GM12875 (cell line): Measurements from ENCODE around the gene TYR.
"Not testable (repeated sequence)": the region's sequence is repeated elsewhere in the genome, so short reads cannot be mapped to it uniquely, and the experiment has no call there.

Experiments used
- H3K4me3 ChIP-seq: one replicate; pipeline ENCODE4 v1.5.1; 2011; ENCODE audit warnings: low read depth, low read length, control low read depth
- CTCF ChIP-seq: IDR thresholded peaks from 2 replicates; pipeline ENCODE4 v1.5.1; 2011; ENCODE audit warnings: low read depth, mild to moderate bottlenecking, control low read depth, inconsistent platforms, low read length, moderate library complexity, borderline replicate concordance; ENCODE audit not compliant: insufficient read depth

The TYR gene

DNA sequence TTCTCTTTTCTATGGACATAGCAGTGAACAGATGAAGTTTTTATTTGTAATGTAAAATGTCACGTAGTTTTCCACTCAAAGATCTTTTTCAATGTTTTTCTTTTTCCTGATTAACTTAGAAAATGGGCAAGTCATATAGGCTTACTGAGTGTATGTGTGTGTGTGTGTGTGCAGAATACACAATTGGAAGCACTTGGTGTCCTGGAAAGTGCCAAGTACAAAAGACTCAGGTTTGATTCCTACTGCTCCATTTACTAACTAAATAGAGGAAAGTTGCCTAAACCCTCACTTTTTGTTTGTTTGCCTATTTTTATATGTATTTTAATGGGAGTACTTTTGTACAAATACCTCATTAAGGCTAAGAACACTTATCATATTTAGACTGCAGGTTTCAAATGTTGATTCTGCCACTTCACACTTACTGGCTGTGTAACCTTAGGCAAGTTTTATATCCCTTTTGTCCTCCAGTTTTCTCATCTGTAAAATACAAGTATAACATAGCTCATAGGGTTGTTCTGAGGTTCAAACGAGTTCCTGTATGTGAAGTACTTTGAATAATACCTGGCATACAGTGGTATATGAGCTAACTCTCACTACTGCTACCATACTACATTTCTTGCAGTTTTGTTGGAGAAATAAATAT, 90.1 kb downstream of the TYR start:
- TF ChIP-seq CTCF, result no peak
- no peak overlapping the region for H3K4me3 ChIP-seq

GRCh38 chr11:89272540-89273088, 94.9 kb downstream of the TYR start:
- H3K4me3 ChIP-seq, result not testable (repeated sequence)

DNA sequence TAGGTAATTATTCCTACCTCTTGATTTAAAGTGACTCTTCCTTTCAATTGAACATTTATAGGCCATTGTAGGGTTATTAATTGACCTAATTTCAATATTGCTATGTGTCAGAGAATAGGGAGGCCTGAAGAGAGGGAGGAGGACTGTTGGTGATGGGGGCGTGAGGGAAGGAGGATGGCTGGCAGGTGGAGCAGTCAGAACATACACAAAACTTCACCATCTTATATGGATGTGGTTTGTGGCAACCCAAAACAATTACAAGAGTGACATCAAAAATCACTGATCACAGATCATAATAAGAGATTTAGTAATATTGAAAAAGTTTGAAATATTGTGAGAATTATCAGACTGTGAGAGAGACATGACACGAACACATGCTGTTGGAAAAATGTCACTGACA, 95.5 kb downstream of the TYR start:
- not testable (repeated sequence) for H3K4me3 ChIP-seq

GRCh38 chr11:89275966-89276365, 98.3 kb downstream of the TYR start:
- no peak overlapping the region for H3K4me3 ChIP-seq
- TF ChIP-seq CTCF, result no peak

- TF ChIP-seq CTCF, result no peak
- H3K4me3 ChIP-seq, result no peak overlapping the region
Measured at GRCh38 chr11:89279176-89279575, 101.5 kb downstream of the TYR start.

DNA sequence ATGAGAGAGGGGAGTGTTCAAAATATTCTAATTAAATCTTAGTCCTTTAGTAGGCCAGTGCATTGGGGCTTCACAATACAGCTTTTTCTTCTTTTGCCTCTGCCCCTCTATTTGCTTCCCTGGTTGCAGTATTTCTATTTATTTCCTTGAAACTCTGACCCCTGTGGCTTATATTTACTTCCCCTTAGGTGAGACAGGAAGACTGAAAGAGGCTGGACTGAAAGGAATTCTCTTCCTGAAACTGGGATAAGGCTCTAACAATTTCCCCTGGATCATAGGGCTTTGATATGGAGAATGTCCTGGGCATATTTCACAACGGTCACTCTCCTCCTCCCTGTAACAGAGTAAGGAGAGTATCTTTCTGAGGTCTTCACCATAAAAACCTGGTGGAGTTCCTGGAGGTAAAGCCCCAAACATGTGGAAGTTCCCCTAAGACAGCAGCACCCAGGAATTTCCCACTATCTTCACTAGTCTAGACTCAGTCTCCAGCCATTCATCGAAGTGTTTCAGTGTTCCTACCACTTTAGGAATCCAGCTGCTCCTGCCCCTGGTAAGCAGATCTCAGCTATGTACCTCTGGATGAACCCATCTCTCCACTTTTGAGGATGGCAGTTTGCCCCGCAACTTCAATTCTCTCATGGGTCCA, 103.5 kb downstream of the TYR start:
- not testable (repeated sequence) for H3K4me3 ChIP-seq

- not testable (repeated sequence) for H3K4me3 ChIP-seq
Measured at GRCh38 chr11:89286601-89287000, 108.9 kb downstream of the TYR start.

- not testable (repeated sequence) for H3K4me3 ChIP-seq
Measured at GRCh38 chr11:89288004-89288403, 110.3 kb downstream of the TYR start.

DNA sequence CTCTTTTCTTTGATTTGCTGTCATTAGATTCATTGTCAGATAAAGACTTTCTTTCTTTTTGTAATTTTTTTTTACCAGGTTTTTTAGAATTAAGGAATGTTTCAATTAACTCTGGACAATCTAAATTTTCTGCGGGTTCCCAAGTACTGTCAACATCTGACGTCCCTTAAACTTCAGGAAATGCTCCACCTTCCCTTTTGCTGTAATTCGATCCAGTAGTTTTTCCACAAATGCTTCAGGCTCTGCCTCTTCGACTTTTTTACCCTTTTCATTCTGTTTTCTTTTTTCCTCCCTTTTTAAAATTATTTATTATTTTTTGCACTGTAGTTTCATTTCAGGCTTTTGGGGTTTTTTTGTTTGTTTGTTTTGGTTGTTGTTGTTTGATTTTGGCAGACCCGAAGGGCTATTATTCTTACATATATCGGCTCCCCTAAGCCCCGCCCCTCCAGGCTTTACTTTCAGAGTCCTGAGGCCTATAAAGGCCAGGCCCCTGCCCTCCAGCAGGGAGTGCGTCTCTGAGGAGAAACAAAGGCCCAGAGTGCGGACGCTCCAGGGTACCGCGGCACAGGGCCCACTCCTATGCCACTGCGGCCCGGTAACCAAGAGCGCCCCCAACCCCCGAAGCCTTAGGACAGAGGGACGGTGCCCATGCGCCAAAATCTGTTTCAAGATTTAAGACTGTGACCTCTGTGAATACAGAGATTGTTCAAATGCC, 116.4 kb downstream of the TYR start:
- TF ChIP-seq CTCF, result no peak
- H3K4me3 ChIP-seq, result no peak overlapping the region

GRCh38 chr11:89295023-89295422, 117.3 kb downstream of the TYR start:
- not testable (repeated sequence) for H3K4me3 ChIP-seq

DNA sequence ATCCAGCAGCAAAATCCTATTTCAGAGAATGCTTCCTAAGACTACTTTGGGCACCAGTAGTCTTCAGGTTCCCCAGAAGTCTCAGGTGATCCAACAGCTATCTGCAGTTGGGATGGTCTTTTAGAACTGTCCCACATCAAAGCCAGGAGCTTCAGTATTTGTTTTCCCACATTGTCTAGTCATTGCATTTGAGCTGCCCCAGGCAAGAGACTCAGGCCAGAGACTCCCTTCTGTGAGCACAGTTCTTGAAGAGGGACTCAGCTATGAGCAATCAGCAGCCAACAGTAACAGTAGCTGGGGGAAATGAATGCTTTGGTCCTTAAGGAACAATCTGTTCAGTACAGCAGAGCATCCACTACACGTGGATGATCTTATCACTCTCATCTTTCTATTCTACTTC, 125.4 kb downstream of the TYR start:
- H3K4me3 ChIP-seq, result not testable (repeated sequence)

DNA sequence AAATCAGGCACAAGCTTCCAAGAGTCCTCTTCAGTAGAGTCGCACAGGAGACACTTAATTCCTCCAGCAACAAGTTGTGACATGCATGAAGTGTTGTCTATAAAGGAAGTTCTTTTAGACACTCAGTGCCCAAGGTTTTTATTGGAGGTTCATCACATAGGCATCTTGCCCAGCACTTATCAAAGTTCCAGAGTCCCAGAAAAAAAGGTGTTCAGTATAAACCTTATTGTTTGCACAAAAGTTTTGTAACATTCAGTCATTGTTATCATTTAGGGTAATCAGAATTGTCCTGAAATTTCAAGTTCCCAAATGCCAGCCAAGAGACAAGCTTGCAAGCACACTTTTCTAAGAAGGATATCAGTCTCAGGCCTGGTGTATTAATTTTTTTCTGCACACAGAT, 130.6 kb downstream of the TYR start:
- H3K4me3 ChIP-seq, result not testable (repeated sequence)

DNA sequence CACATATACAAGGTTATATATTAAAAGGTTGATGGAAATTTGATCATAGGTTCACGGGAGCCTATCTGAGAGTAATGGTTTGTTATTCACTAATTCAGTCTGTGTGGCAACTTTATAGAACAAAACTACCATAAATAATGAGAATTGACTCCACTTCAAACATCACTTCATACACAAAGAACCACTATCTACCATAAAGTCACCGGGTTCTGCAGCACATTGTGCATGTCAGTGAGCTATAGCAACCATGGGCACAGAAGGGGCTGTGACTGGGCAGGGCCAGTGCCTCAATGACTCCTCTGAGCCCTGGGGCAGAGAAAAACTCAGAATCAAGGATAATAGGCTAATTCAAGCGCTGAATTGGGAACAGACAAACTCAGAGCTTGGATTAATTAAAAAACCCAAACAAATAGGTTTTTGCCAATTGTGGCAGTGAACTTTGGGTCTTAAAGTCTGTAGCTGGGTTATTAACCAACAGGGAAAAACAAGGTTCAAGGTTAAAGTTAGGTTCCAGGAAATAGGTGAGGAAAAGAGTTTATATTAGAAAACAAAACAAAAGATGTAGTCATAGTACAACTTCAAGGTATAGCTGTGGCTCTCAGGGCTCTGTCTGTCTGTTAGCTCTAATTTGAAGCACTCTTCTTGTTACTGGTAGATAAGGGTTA, 131.8 kb downstream of the TYR start:
- H3K4me3 ChIP-seq, result not testable (repeated sequence)

- not testable (repeated sequence) for H3K4me3 ChIP-seq
Measured at GRCh38 chr11:89310607-89311006, 132.9 kb downstream of the TYR start.
